Measurements from ENCODE around the gene PRKG1.

The PRKG1 gene

DNA sequence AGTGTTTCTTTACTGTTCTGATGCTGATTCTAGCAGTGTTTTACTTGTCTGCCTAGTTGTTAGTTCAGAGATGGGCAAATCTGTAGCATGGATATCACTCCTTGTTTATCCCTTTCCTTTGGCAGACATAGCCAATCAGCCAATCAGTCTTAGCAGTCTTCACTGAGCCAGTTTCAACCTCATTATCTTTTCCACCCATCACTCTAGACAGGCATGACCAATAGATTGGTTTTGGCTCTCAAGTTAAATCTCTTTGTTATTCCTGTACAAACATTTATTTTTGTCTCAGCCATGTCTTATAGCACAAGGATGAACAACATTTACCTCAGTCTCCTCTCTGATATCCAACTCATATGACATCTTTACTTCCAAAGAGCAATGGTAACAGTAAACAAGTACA is 109.5 kb downstream of the PRKG1 start:
- TF ChIP-seq POLR2AphosphoS5 (IDR thresholded peaks at IDR 0.05; ENCODE audit: low read depth, low read length) = no peak
- TF ChIP-seq, protein P1, sequence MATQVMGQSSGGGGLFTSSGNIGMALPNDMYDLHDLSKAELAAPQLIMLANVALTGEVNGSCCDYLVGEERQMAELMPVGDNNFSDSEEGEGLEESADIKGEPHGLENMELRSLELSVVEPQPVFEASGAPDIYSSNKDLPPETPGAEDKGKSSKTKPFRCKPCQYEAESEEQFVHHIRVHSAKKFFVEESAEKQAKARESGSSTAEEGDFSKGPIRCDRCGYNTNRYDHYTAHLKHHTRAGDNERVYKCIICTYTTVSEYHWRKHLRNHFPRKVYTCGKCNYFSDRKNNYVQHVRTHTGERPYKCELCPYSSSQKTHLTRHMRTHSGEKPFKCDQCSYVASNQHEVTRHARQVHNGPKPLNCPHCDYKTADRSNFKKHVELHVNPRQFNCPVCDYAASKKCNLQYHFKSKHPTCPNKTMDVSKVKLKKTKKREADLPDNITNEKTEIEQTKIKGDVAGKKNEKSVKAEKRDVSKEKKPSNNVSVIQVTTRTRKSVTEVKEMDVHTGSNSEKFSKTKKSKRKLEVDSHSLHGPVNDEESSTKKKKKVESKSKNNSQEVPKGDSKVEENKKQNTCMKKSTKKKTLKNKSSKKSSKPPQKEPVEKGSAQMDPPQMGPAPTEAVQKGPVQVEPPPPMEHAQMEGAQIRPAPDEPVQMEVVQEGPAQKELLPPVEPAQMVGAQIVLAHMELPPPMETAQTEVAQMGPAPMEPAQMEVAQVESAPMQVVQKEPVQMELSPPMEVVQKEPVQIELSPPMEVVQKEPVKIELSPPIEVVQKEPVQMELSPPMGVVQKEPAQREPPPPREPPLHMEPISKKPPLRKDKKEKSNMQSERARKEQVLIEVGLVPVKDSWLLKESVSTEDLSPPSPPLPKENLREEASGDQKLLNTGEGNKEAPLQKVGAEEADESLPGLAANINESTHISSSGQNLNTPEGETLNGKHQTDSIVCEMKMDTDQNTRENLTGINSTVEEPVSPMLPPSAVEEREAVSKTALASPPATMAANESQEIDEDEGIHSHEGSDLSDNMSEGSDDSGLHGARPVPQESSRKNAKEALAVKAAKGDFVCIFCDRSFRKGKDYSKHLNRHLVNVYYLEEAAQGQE (IDR thresholded peaks at IDR 0.05; ENCODE audit: insufficient read depth in 1 of 2, low read depth in 2 of 2, low read length in 2 of 2) = no peak
- no peak for TF ChIP-seq TAF1 (IDR thresholded peaks at IDR 0.05; ENCODE audit: borderline replicate concordance, insufficient read depth, low read length)
- TF ChIP-seq FOXP2 (optimal IDR thresholded peaks at IDR 0.05; ENCODE audit: borderline replicate concordance, extremely low read depth, extremely low read length, insufficient read depth) = no peak
- TF ChIP-seq SIN3A (IDR thresholded peaks at IDR 0.05; ENCODE audit: borderline replicate concordance, insufficient read depth, low read length) = no peak

DNA sequence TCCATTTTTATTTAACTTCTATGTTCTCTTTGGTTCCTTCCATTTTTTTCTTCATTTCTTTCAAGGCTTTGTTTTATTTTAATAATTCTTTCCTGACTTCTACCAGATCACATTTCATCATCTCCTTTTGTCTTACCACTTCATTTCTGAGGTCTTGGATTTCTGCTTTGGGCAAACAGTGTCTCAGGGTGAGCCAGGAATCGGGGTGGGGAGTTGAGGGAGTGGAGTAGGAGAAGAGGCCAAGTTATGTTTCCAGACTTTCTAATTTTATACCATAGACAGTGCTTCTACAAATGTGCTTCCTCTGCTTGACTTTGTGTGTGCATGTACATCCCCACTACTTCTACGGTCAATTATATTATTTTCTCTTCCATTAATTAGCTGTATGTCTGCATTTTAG is 112.1 kb downstream of the PRKG1 start:
- TF ChIP-seq POLR2AphosphoS5 (IDR thresholded peaks at IDR 0.05; ENCODE audit: low read depth, low read length) (no peak), SIN3A (IDR thresholded peaks at IDR 0.05; ENCODE audit: borderline replicate concordance, insufficient read depth, low read length) (no peak), TAF1 (IDR thresholded peaks at IDR 0.05; ENCODE audit: borderline replicate concordance, insufficient read depth, low read length) (no peak), FOXP2 (optimal IDR thresholded peaks at IDR 0.05; ENCODE audit: borderline replicate concordance, extremely low read depth, extremely low read length, insufficient read depth) (no peak)
- TF ChIP-seq, protein P1 (IDR thresholded peaks at IDR 0.05; ENCODE audit: insufficient read depth in 1 of 2, low read depth in 2 of 2, low read length in 2 of 2) = no peak

DNA sequence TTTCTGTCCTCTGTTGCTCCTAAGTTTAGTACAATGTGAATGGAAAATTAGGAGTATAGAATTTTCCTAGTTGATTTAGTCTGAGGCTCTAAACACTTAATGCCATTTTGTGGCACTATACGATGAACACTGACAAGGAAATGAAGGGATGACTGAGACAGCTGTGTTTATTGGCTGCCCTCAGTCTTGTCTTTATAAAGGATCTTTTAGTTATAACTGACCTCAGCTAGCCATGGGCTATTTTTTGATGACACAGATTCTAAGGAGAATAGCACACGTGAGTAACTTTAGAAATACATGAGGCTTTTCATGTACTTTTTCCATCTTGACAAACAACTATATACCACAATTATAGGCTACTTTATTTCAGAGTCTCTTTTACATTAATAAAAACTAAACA is 113.7 kb downstream of the PRKG1 start:
- TF ChIP-seq SIN3A (IDR thresholded peaks at IDR 0.05; ENCODE audit: borderline replicate concordance, insufficient read depth, low read length) (no peak), POLR2AphosphoS5 (IDR thresholded peaks at IDR 0.05; ENCODE audit: low read depth, low read length) (no peak), FOXP2 (optimal IDR thresholded peaks at IDR 0.05; ENCODE audit: borderline replicate concordance, extremely low read depth, extremely low read length, insufficient read depth) (no peak), TAF1 (IDR thresholded peaks at IDR 0.05; ENCODE audit: borderline replicate concordance, insufficient read depth, low read length) (no peak)
- TF ChIP-seq, protein P1 (IDR thresholded peaks at IDR 0.05; ENCODE audit: insufficient read depth in 1 of 2, low read depth in 2 of 2, low read length in 2 of 2) = no peak

- TF ChIP-seq, protein P1 (IDR thresholded peaks at IDR 0.05; ENCODE audit: insufficient read depth in 1 of 2, low read depth in 2 of 2, low read length in 2 of 2) = no peak
- TF ChIP-seq FOXP2 (optimal IDR thresholded peaks at IDR 0.05; ENCODE audit: borderline replicate concordance, extremely low read depth, extremely low read length, insufficient read depth) (no peak), POLR2AphosphoS5 (IDR thresholded peaks at IDR 0.05; ENCODE audit: low read depth, low read length) (no peak)
Measured at GRCh38 chr10:51188866-51189265, 114.6 kb downstream of the PRKG1 start.

- TF ChIP-seq POLR2AphosphoS5 (IDR thresholded peaks at IDR 0.05; ENCODE audit: low read depth, low read length) (no peak), SIN3A (IDR thresholded peaks at IDR 0.05; ENCODE audit: borderline replicate concordance, insufficient read depth, low read length) (no peak), TAF1 (IDR thresholded peaks at IDR 0.05; ENCODE audit: borderline replicate concordance, insufficient read depth, low read length) (no peak), FOXP2 (optimal IDR thresholded peaks at IDR 0.05; ENCODE audit: borderline replicate concordance, extremely low read depth, extremely low read length, insufficient read depth) (no peak)
- TF ChIP-seq, protein P1 (IDR thresholded peaks at IDR 0.05; ENCODE audit: insufficient read depth in 1 of 2, low read depth in 2 of 2, low read length in 2 of 2) = no peak
Measured at GRCh38 chr10:51196508-51197175, 122.4 kb downstream of the PRKG1 start.
